AG09309 (cell line): ENCODE results near the gene SLC44A4.

Source experiments
- DNase-seq: peaks from one replicate; pipeline ENCODE4 v3.0.0-alpha.2; 2010; ENCODE audit warnings: low read depth
- H3K4me3 ChIP-seq: 2 replicates; pipeline ENCODE4 v1.5.1; 2011; ENCODE audit warnings: mild to moderate bottlenecking, low read depth, low read length, moderate library complexity; ENCODE audit not compliant: control insufficient read depth
- TF ChIP-seq, protein P1 (sequence below): IDR thresholded peaks from 2 replicates; pipeline ENCODE4 v1.5.1; 2011; ENCODE audit warnings: mild to moderate bottlenecking, low read depth, low read length, inconsistent platforms; ENCODE audit not compliant: insufficient read depth, control insufficient read depth; ENCODE audit errors: missing control alignments

The SLC44A4 gene

DNA sequence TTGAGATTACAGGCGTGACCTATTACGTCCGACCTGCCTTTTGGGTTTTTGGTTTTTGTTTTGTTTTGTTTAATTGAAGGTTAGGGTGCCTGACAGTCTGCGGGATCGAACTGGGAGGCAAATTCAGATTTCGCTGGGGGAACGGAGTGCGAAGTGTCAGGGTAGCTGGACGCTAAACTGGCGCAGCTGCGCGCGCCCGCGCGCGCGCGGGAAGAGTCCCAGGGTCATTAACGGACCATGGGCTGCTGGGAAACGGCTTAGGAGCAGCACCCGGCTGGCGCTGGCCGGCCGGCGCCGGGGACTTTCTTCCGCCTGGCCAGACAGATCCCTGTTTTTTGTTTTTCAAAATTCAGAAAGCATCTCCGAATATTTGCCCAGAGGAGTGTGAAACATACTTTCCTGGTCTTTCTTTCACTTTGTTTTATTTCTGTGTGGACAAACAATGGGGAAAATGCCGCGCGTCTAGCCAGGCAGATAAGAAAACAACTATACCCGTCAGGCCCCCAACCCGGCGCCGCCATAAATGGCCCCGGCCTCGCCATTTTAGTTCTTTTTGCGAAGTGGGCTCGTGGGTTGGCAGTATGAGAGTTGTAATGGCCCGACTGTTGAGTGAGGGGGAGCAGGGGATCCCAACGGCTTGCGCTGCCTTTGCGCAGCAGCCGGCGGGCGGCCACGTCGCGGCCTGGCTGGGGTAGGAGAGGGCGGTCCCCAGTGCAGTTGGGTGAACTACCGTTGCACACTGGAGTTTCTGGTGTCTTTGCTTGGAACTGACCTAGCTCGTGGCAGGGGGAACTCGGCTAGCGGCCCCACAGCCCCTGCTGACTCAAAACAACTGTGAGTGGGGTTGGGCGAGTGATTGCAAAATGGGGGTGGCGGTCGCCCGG is 44.2 kb downstream of the SLC44A4 start:
- no peak for DNase-seq
- TF ChIP-seq, protein P1, sequence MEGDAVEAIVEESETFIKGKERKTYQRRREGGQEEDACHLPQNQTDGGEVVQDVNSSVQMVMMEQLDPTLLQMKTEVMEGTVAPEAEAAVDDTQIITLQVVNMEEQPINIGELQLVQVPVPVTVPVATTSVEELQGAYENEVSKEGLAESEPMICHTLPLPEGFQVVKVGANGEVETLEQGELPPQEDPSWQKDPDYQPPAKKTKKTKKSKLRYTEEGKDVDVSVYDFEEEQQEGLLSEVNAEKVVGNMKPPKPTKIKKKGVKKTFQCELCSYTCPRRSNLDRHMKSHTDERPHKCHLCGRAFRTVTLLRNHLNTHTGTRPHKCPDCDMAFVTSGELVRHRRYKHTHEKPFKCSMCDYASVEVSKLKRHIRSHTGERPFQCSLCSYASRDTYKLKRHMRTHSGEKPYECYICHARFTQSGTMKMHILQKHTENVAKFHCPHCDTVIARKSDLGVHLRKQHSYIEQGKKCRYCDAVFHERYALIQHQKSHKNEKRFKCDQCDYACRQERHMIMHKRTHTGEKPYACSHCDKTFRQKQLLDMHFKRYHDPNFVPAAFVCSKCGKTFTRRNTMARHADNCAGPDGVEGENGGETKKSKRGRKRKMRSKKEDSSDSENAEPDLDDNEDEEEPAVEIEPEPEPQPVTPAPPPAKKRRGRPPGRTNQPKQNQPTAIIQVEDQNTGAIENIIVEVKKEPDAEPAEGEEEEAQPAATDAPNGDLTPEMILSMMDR, result no peak
- H3K4me3 ChIP-seq, result peak overlapping the region; percentile 100

DNA sequence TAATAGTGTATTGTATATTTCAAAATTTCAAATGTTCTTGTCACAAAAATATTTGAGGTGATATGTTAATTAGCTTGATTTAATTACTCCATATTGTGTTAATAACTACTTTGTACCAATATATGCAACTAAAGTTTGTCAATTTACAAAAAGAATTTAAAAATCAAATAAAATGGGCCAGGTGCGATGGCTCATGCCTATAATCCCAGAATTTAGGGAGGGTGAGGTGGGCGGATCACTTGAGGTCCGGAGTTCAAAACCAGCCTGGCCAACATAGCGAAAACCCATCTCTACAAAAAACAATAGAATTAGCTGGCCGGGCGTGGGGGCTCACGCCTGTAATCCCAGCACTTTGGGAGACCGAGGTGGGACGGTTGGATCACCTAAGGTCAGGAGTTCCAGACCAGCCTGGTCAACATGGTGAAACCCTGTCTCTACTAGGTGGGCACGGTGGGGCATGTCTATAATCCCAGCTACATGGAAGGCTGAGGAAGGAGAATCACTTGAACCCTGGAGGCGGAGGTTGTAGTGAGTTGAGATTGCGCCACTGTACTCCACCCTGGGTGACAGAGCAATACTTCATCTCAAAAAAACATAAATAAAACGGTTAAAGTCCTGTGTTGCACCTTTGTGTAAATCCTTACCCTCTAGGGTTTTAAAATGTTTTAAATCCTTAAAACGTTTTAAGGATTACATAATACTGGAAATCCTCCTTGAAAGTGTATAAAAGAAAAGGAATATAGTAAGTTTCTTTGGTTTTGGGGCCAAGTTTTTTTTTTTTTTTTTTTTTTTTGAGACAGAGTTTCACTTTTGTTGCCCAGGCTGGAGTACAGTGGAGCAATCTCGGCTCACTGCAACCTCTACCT is 47.2 kb downstream of the SLC44A4 start:
- H3K4me3 ChIP-seq, result peak overlapping the region; percentile 85
- no peak for DNase-seq
- TF ChIP-seq, protein P1, result no peak

DNA sequence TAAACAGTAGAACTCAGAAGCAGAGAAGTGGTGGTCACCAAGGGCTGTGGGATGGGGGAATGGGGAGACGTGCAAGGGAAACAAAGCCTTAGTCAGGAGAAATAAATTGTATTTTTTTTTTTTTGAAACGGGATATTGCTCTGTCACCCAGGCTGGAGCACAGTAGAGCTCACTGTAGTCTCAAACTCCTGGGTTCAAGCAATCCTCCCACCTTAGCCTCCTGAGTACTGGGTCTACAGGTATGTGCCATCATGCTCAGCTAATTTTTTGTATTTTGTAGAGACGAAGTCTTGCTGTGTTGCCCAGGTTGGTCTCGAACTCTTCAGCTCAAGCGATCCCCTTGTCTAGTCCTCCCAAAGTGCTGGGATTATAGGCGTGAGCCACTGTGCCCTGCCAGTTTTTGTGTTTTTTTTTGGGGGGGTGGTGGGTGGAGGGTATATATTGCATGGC is 47.9 kb downstream of the SLC44A4 start:
- TF ChIP-seq, protein P1, result no peak
- H3K4me3 ChIP-seq, result peak overlapping the region; percentile 85
- no peak for DNase-seq

GRCh38 chr6:31829633-31830283 is 49.0 kb downstream of the SLC44A4 start:
- TF ChIP-seq, protein P1, result peak; percentile 21
- no peak for DNase-seq
- H3K4me3 ChIP-seq, result peak overlapping the region; percentile 85

DNA sequence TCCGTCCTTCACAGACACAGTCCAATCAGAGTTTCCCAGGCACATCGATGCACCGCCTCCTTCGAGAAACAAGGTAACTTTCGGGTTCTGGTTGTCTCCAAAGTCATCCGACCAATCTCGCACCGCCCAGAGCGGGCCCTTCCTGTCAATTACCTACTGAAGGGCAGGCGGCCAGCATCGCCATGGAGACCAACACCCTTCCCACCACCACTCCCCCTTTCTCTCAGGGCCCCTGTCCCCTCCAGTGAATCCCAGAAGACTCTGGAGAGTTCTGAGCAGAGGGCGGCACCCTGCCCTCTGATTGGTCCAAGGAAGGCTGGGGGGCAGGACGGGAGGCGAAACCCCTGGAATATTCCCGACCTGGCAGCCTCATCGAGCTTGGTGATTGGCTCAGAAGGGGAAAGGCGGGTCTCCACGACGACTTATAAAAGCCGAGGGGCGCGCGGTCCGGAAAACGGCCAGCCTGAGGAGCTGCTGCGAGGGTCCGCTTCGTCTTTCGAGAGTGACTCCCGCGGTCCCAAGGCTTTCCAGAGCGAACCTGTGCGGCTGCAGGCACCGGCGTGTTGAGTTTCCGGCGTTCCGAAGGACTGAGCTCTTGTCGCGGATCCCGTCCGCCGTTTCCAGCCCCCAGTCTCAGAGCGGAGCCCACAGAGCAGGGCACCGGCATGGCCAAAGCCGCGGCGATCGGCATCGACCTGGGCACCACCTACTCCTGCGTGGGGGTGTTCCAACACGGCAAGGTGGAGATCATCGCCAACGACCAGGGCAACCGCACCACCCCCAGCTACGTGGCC is 51.3 kb downstream of the SLC44A4 start, which contains the start of gene HSPA1B:
Gene HSPA1B (plus strand): TSS at position 453 of the 794 bp plus-strand sequence. CDS start 213 bp downstream, at position 666.
- TF ChIP-seq, protein P1, result no peak
- H3K4me3 ChIP-seq, result peak within 1 kb of the TSS; percentile 70
- DNase-seq, result peak; percentile 99
